Brain pericyte (primary cell): Measurements from ENCODE around the gene RABGEF1.
A peak's percentile ranks its signal among the peaks of the same experiment; 100 is the strongest.
"Not testable (repeated sequence)": the region's sequence is repeated elsewhere in the genome, so short reads cannot be mapped to it uniquely, and the experiment has no call there.

Experiments used
- DNase-seq: peaks from one replicate; pipeline ENCODE4 v3.0.0-alpha.2; 2012; ENCODE audit warnings: low read depth, low spot score

The RABGEF1 gene

DNA sequence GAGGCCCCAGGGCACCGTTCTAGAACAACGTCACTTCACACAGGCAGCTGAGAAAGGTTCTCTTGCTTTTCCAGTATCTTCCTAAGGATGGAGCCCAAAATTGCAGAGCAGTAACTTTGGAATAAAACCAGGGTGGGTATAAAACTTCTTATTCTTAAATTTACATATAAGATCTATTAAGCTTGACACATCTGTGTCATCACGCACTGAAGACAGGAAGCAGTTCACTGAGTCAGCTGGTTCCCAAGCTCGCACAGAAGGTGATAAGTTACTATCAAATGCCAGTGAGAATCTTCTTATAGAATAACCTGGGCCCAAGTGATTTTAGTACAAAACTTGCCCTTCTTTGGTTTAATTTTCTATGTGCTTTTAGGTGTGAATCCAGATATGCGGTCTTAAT, 70.2 kb downstream of the RABGEF1 start:
- no peak for DNase-seq

DNA sequence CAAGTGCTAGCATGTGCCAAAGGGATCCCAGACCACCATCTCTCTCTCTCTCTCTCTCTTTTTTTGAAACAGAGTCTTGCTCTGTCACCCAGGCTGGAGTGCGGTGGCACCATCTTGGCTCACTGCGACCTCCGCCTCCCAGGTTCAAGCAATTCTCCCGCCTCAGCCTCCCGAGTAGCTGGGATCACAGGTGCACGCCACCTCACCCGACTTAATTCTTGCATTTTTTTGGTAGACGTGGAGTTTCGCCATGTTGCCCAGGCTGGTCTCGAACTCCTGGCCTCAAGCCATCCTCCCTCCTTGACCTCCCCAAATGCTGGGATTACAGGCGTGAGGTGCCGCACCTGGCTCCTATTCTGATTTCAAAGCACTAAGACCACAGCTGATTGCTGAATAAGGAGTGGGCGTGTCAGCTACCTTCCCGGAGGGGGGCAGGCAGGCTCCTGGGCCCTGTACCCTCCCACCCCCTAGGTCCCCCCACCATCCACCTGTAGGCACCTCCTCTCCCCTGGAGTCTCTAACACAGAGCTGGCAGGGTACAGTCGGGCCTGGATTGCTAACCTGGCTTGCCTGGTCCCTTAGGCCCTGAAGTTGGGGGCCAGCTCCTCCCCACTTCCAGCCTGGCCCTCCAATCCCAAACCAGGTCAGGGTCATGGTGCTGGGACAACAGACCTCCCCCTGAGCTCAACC, 74.8 kb downstream of the RABGEF1 start:
- not testable (repeated sequence) for DNase-seq

DNA sequence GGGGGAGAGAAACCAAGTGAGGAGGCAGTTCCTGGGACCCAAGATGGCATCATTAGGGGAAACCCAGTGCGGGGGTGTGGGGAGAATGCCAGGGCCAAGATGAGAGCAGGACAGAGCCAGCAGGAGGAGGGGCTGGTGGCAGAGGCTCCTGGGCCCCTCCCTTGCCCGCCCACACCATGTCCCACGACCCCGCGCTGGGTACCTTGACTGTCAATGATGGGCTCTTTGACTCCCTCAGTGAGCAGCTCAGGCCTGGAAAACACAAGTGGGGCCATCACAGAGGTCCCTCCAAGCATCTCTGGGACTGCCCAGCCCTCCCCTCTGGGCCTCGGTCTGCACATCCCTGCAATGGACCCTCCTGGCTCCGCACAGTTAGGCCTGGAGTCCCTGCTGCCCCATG, 75.4 kb downstream of the RABGEF1 start:
- DNase-seq = no peak

GRCh38 chr7:66816658-66817057, 76.1 kb downstream of the RABGEF1 start:
- DNase-seq = not testable (repeated sequence)

DNA sequence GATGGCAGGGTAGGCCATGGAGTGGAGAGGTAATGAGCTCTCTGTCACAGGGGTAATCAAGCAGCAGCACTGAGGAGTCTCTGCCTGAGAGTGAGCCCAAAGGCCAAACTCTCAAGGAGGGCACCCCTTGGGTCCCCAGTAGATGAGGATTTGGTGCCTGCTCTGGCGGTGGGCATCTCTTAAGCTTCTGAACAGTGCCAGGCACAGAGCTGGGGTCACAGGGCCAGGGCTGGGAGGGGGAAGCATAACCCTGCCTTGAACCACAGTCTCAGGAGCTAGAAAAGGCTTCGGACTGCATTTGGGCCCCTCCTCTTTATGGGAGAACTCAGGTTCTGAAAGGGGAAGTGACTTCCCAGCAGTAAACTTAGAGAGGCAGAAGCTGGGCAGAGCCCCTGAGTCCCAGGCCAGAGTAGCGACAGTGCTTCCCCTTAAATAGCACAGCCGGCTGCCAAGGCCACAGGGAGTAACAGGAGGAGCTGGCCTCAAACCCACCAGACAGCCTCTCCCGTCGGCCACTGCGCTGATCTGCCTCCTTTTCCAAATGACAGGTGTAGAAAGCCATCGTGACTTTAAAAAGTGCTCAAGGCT, 76.8 kb downstream of the RABGEF1 start:
- DNase-seq = not testable (repeated sequence)

DNA sequence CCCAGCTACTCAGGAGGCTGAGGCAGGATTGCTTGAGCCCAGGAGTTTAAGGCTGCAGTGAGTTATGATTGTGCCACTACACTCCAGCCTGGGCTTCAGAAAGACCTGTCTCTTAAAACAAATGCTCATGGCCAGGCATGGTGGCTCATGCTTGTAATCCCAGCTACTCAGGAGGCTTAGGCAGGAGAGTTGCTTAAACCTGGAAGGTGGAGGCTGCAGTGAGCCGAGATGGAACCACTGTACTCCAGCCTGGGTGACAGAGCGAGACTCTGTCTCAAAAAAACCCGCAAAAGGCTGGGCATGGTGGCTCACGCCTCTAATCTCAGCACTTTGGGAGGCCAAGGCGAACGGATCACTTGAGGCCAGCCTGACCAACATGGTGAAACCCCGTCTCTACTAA, 77.4 kb downstream of the RABGEF1 start:
- not testable (repeated sequence) for DNase-seq

DNA sequence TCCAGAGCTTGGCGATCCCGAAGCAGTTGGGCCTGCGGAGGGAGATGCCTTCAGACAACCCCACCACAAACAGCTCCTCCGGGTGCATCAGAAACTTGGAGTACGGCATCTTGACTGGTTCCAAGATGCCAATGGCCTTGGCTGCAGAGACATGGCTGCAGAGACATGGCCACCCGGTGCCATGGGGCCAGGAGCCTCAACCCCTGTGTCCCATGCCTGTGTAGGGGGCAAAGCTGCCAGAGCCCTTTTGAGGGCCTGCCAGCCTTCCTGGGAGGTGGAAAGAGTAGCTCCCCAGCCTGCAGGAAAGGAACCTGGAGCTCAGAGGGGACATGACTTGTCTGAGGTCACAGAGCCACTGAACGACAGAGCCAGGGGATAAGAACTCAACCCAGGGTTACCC, 83.5 kb downstream of the RABGEF1 start:
- DNase-seq = no peak

DNA sequence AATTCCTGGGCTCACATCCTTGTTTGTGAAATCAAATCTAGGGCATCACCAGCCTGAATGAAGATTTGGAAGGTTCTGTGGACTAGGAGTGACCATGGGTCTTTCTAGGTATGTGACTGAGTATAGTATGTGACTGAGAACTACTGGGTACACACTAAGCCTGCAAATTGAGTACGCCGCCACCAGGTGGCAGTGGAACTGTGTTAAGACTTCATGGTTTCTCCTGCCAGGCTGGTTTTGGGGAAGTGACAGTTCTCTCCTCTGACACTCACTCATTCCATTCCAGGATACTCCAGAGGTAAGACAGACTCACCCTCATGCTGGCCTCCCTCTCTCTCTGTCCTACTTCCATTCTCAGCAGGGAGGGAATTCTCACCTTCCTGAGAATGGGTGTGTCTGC, 85.0 kb downstream of the RABGEF1 start:
- not testable (repeated sequence) for DNase-seq

DNA sequence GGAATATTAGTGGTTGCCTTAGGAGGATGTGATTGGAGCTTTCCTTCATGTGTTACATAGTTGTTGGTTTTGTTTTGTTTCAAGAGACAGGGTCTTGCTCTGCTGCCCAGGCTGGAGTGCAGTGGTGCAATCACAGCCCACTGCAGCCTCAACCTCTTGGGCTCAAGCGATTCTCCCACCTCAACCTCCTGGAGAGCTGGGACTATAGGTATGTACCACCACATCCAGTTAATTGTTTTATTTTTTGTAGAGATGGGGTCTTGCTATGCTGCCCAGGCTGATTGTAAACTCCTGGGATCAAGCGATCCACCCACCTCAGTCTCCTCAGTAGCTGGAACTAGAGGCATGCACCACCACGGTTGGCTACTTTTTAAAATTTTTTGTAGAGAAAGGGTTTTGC, 86.1 kb downstream of the RABGEF1 start:
- no peak for DNase-seq

DNA sequence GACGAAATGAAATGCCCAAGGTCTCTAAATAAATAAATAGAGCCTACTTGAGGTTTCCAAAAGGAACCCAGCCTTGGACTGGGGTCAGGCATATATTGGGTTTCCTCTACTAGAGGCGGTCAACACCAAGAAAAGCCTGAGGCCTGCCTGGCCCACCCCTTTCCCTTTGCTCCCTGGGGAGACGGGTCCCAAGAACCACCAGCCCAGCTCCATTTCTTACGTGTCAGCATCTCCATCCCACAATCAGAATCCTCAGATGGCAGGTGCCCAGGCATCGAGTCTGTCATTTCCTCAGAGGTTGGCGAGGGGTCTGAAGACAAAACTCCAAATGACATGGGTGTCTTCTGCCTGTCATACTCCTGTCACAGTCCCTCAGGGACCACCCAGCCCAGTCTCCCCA, 90.4 kb downstream of the RABGEF1 start:
- not testable (repeated sequence) for DNase-seq

DNA sequence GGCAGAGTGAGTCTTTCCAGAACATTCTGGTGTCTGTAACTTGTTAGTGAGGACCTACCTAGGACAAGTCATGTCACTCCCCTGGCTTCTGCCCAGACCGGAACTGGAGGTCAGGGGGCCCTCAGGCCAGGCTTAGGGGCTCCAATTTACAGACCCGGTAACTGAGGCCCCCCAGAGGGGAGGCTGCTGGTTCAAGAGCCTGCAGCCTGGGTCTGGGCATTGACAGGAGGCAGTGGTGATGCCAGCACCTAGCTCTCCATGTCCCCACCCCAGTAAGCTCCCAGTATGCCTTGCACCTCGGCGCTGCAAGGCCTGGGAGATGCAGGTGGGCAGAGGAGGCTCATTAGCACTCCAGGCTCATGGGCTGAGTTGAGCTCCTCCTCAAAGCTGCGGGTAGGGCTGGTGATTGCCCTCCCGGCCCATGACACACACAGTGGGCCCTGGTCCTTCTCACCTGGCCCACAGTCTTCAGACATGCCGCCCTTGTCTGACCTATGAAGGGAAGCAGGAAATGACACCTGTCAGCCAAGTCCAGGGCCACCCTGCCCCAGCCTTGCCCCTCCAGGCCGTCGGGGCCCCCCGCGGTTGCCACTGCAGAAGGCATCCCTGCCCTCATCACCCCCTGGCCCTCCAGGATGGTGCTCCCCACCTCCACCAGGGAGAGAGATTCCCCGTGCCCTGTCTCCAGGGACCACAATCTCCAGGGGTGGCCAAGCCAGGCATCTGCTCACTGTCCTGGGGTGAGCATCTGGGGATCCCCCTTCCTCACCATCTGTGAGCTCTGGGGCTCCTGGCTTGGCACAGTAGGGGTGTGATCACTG, 92.2 kb downstream of the RABGEF1 start:
- no peak for DNase-seq

- no peak for DNase-seq
Measured at GRCh38 chr7:66837007-66837406, 96.5 kb downstream of the RABGEF1 start.

DNA sequence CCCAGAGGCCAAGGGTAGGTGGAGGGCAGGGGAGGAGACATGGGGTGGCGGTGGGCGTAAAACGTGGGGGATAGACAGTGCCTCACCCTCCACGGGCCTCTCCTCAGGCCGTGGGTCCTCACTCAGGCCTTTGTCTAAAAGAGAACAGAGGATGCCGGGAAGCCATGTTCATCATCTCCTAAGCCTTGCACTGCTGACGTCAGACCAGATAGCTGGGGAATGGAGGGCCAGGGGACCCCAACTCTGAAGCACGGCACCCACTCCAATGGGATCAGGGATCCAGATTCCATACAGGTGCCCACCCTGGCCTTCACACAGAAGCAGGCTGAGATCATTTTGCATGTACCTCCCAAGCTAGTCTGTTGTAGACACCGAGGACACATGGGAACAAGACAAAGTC, 97.1 kb downstream of the RABGEF1 start:
- DNase-seq = no peak

- DNase-seq = no peak
Measured at GRCh38 chr7:66839814-66840213, 99.3 kb downstream of the RABGEF1 start.

- DNase-seq = no peak
Measured at GRCh38 chr7:66840316-66840715, 99.8 kb downstream of the RABGEF1 start.

DNA sequence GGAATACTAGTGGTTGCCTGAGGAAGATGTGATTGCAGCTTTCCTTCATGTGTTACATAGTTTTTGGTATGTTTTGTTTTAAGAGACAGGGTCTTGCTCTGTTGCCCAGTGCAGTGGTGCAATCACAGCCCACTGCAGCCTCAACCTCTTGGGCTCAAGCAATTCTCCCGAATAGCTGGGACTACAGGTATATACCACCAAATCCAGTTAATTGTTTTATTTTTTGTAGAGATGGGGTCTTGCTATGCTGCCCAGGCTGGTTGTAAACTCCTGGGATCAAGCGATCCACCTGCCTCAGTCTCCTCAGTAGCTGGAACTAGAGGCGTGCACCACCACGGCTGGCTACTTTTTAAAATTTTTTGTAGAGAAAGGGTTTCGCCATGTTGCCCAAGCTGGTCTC, 101.4 kb downstream of the RABGEF1 start:
- DNase-seq = no peak

DNA sequence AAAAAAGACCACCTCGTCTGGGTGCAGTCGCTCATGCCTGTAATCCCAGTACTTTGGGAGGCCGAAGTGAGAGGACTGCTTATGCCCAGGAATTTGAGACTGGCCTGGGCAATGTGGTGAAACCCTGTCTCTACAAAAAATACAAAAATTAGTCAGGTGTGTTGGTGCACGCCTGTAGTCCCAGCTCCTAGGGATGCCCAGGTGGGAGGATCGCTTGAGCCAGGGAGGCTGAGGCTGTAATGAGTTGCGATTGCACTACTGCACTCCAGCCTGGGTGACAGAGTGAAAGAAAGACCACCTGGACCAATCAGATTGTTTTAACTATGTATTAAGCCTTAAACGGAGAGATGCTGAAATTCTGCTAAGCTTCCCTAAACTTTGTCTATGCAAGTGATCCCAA, 103.0 kb downstream of the RABGEF1 start:
- DNase-seq = not testable (repeated sequence)

- DNase-seq = peak; percentile 97
Measured at GRCh38 chr7:66844552-66845378, 104.2 kb downstream of the RABGEF1 start.

GRCh38 chr7:66845379-66846095, 105.0 kb downstream of the RABGEF1 start:
- DNase-seq = no peak

- DNase-seq = not testable (repeated sequence)
Measured at GRCh38 chr7:66846096-66846445, 105.5 kb downstream of the RABGEF1 start.

DNA sequence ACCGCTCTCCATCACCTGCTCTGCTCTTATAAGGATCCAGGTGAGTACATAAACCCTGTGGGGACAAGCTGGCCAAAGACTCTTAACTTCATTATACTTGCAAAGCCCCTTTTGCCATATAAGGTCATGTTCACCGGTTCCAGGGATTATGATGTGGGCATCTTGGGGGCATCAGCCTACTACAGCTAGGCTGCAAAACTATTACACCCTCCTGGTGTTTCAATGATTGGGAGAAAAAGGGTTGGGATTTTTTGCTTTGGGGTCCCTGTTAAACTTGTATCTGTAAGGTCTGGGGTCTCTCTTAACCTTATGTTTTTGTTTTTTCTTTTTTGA, 107.0 kb downstream of the RABGEF1 start:
- not testable (repeated sequence) for DNase-seq
